ENCODE data around the gene FAM216A. TPM values are rescaled to one million over a fixed set of nuclear protein-coding genes. Genes with fewer than 3 reads are reported as not detected.
"Not testable (repeated sequence)": the region's sequence is repeated elsewhere in the genome, so short reads cannot be mapped to it uniquely, and the experiment has no call there.

Gene FAM216A, protein sequence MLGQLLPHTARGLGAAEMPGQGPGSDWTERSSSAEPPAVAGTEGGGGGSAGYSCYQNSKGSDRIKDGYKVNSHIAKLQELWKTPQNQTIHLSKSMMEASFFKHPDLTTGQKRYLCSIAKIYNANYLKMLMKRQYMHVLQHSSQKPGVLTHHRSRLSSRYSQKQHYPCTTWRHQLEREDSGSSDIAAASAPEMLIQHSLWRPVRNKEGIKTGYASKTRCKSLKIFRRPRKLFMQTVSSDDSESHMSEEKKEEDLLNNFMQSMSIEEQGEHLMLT
- total RNA-seq = 10 to 100 TPM in 1 of 4 donors, 1 to 10 TPM in 3; 6.2 to 10.4 (median 8.0) TPM

DNA sequence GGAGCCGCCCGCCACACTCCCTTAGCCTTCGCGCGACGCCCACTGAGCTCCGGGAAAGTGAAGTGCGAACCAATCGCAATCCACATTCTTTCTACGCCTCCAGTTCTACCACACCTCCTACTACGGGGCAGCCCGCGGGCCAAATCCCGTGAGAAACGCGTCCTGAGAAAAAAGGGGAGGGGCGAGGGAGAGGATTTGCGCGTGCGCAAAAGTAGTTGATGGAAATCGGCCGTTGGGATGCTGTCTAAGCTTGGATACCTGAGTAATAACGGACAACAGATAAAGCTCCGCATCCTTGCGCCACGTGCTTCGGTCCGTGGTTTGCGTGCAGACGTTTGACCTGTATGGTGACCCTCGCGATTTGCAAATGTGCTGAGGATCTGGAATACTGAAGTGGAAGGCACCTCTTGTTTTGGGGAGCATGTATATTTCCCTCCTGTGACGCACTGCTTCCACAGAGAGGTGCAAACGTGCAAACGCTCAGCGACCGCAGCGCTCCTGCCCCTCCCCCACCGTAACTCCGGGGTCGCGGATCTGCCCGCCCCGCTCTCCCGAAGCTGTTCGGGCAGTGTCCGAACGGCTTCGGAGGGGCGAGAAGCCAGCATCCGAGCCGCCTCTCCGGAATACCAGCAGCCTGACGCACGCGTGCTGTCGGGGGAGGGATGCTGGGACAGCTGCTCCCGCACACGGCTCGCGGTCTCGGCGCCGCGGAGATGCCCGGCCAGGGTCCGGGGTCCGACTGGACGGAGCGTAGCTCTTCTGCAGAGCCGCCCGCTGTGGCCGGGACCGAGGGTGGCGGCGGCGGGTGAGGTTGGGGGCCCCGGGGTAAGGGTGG is at the start of gene FAM216A, which contains the start of gene GPN3:
TSS of gene FAM216A (plus strand) at position 632 of the 835 bp plus-strand sequence. CDS start at position 663, 31 bp downstream.
TSS of gene GPN3 (minus strand) at position 44 of the 835 bp plus-strand sequence. CDS start 54 bp downstream, outside the sequence.
- intact Hi-C loops (cut with DNase I) = loop anchor here (2.0 to 5.0 kb wide), 2 partner anchors 34 to 134 kb away; partner anchors contain the start of genes RAD9B and VPS29
- under 1% methylated on average over 48 of the region's 78 CpGs for WGBS
- peaks cover 16 to 36% (median 28%) of the 10 kb centered on the region in 4 donors for H3K4me1 ChIP-seq
- peak; percentile 99 for DNase-seq (ENCODE audit: extremely low spot score)
- TF ChIP-seq EP300 (IDR thresholded peaks at IDR 0.05) (no peak), POLR2AphosphoS5 (IDR thresholded peaks at IDR 0.05) (peak; percentile 97 to 98), POLR2A (IDR thresholded peaks at IDR 0.05; ENCODE audit: low read depth) (peak; percentile 56), CTCF (IDR thresholded peaks at IDR 0.05) (peak in 1 of 3 experiments; percentile 42)
- H3K9me3 ChIP-seq = no peaks in the 10 kb centered on the region
- H3K36me3 ChIP-seq = peaks cover 7 to 19% (median 17%) of the 10 kb centered on the region in 4 donors
- H3K4me3 ChIP-seq = peak within 1 kb of the TSS; percentile 77 to 91 (median 82)
- H3K27me3 ChIP-seq = no peaks in the 10 kb centered on the region
- H3K27ac ChIP-seq (replicated peaks in 1 of 4) = peak within 1 kb of the TSS; percentile 94 to 100 (median 96)

DNA sequence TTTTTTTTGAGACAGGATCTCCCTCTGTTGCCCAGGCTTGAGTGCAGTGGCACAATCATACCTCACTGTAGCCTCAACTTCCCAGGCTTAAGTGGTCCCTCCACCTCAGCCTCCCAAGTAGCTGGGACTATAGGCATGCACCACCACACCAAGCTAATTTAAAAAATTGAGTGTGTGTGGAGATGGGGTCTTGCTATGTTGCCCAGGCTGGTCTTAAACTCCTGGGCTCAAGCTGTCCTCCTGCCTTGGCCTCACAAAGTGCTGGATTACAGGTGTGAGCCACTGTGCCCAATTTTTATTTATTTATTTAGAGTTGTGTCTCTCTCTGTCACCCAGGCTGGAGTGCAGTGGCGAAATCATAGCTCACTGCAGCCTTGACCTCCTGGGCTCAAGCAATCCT is 48.0 kb upstream of the FAM216A start:
- H3K4me3 ChIP-seq; H3K4me1 ChIP-seq; H3K36me3 ChIP-seq; H3K27ac ChIP-seq (replicated peaks in 1 of 4); DNase-seq (ENCODE audit: extremely low spot score); H3K9me3 ChIP-seq; H3K27me3 ChIP-seq: not testable (repeated sequence)
- intact Hi-C loops (cut with DNase I) = loop anchor here (10.0 kb wide), 1 partner anchor 196 kb away; no protein-coding TSS in a partner anchor
- 92% methylated on average over 1 of the region's 1 CpG for WGBS

GRCh38 chr12:110421159-110421661 is 47.4 kb upstream of the FAM216A start:
- intact Hi-C loops (cut with DNase I) = loop anchor here (10.0 kb wide), 1 partner anchor 196 kb away; no protein-coding TSS in a partner anchor
- peaks cover 0 to 8% (median 2%) of the 10 kb centered on the region in 4 donors for H3K4me1 ChIP-seq
- 83% methylated on average over 3 of the region's 3 CpGs for WGBS

DNA sequence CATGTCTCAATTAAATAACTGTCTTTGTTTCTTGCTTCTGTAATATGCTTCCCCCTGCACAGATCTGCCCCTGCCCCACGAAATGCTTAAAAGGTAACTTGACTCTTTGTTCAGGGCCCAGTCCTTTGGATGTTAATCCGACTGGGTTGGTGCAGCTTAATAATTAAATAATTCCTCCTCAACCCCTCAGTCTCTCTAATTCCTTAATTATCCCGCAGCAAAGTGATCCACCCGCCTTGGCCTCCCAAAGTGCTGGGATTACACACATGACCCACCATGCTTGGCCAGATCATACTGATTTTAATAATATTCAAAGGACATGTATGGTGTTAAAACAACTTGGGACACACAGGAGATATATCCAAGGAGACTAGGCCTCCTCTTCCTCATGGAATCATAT is 46.9 kb upstream of the FAM216A start:
- Histone ChIP-seq H3K36me3 (no peaks in the 10 kb centered on the region), H3K27me3 (no peaks in the 10 kb centered on the region), H3K4me3 (no peak overlapping the region), H3K27ac (replicated peaks in 1 of 4) (peak overlapping the region in 2 of 4 donors; percentile 14 to 19), H3K4me1 (peaks cover 0 to 8% (median 2%) of the 10 kb centered on the region in 4 donors), H3K9me3 (no peaks in the 10 kb centered on the region)
- intact Hi-C loops (cut with DNase I) = loop anchor here (10.0 kb wide), 1 partner anchor 197 kb away; no protein-coding TSS in a partner anchor
- WGBS = 90% methylated on average over 4 of the region's 4 CpGs
- no peak for DNase-seq (ENCODE audit: extremely low spot score)
- no peak for TF ChIP-seq POLR2A (IDR thresholded peaks at IDR 0.05; ENCODE audit: low read depth)
- TF ChIP-seq CTCF (IDR thresholded peaks at IDR 0.05) = no peak
- TF ChIP-seq POLR2AphosphoS5 (IDR thresholded peaks at IDR 0.05) = no peak
- no peak for TF ChIP-seq EP300 (IDR thresholded peaks at IDR 0.05)

More at GRCh38 chr12:110421159-110421661, 47.4 kb upstream of the FAM216A start:
- no peak overlapping the region for H3K27ac ChIP-seq (replicated peaks in 1 of 4)
- no peaks in the 10 kb centered on the region for H3K9me3 ChIP-seq
- DNase-seq (ENCODE audit: extremely low spot score) = no peak
- TF ChIP-seq CTCF (IDR thresholded peaks at IDR 0.05) = no peak
- TF ChIP-seq POLR2AphosphoS5 (IDR thresholded peaks at IDR 0.05) = no peak
- TF ChIP-seq POLR2A (IDR thresholded peaks at IDR 0.05; ENCODE audit: low read depth) = no peak
- no peak for TF ChIP-seq EP300 (IDR thresholded peaks at IDR 0.05)
- H3K36me3 ChIP-seq = no peaks in the 10 kb centered on the region
- H3K27me3 ChIP-seq = no peaks in the 10 kb centered on the region
- no peak overlapping the region for H3K4me3 ChIP-seq

Data from esophagus muscularis mucosa (tissue), 4 donors.